ENCODE measurements around the gene ATN1. TPM values are rescaled to one million over a fixed set of nuclear protein-coding genes. Genes with fewer than 3 reads are reported as not detected.

Gene ATN1
- total and polyA plus RNA-seq, 2 of the 4 experiments (the other 2 are of a cell fraction): 3.4 to 58.7 TPM

GRCh38 chr12:6890789-6891645 is 36.7 kb upstream of the ATN1 start:
- H3K18ac ChIP-seq (ENCODE audit: low read depth, low read length): peak overlapping the region; percentile 62
- no peaks in the 10 kb centered on the region for H3K27me3 ChIP-seq (ENCODE audit: control insufficient read depth, insufficient read depth, low read length)
- H3K14ac ChIP-seq (replicated peaks; ENCODE audit: low read depth, low read length): peak overlapping the region; percentile 78
- peak overlapping the region; percentile 73 for H2BK20ac ChIP-seq (ENCODE audit: low read depth, low read length)
- peak overlapping the region; percentile 87 for H3K4ac ChIP-seq (ENCODE audit: low read depth, low read length)
- H2AK9ac ChIP-seq (replicated peaks; ENCODE audit: low read depth, low read length, poor library complexity): peak overlapping the region; percentile 78
- peak overlapping the region; percentile 75 for H2BK120ac ChIP-seq (ENCODE audit: low read depth, low read length)
- DNase-seq: peak; percentile 94
- peak overlapping the region; percentile 84 for H3K56ac ChIP-seq (ENCODE audit: extremely low read depth, insufficient read depth, low read length)
- peak overlapping the region; percentile 76 for H3K23ac ChIP-seq (ENCODE audit: low read depth, low read length)
- H3K27ac ChIP-seq (ENCODE audit: insufficient read depth, low read length): peak overlapping the region; percentile 90
- peak overlapping the region; percentile 61 for H3K4me2 ChIP-seq (ENCODE audit: low read depth, low read length)
- ATAC-seq (ENCODE audit: low read depth): peak; percentile 97
- H3K9ac ChIP-seq (ENCODE audit: low read depth, low read length): peak overlapping the region; percentile 79
- H4K5ac ChIP-seq (ENCODE audit: low read depth, low read length): peak overlapping the region; percentile 96
- peak overlapping the region; percentile 88; the same call in 1 of the 2 replicates for H2AK5ac ChIP-seq (ENCODE audit: low read depth, low read length)
- CTCF ChIA-PET: interaction anchor here (0.6 to 2.0 kb wide), 11 partner anchors 13 to 56 kb away, joined by 3 to 17 read pairs (median 4); partner anchors contain the start of genes LRRC23 and SPSB2
- H2BK5ac ChIP-seq (ENCODE audit: low read depth, low read length, poor library complexity, severe bottlenecking): peak overlapping the region; percentile 86
- H3K9me3 ChIP-seq (ENCODE audit: control insufficient read depth, insufficient read depth, low read length): no peaks in the 10 kb centered on the region
- dilution Hi-C loops (cut with HindIII; ENCODE audit: low sequenced_read_pairs, unreplicated experiment): no loop called here
- H4K8ac ChIP-seq (ENCODE audit: low read depth in 2 of 2, low read length in 2 of 2): peak overlapping the region; percentile 99
- WGBS, 2 experiments (ENCODE audit: extremely low coverage in 2 of 2, insufficient read length in 1 of 2): 3% methylated on average over 35 of the region's 68 CpGs; no CpG with 5 or more reads in 1 of the 2 experiments
- POLR2A ChIA-PET (ENCODE audit: unreplicated experiment): interaction anchor here (0.5 to 1.4 kb wide), 8 partner anchors 9 to 930 kb away, joined by 3 to 12 read pairs (median 5); partner anchors contain the start of gene SPSB2
- peak overlapping the region; percentile 92 for H4K91ac ChIP-seq (ENCODE audit: insufficient read depth, low read depth, low read length)
- 0 out of 2 replicates have a peak, but pooled peaks cover 1% of the 10 kb centered on the region for H3K36me3 ChIP-seq (ENCODE audit: control insufficient read depth, insufficient read depth, low read length)
- intact Hi-C loops (cut with micrococcal nuclease): loop anchor here (1.0 kb wide), 2 partner anchors 18 to 66 kb away; partner anchors contain the start of gene SPSB2
- no peaks in the 10 kb centered on the region for H4K20me1 ChIP-seq (ENCODE audit: insufficient read depth, low read length)
- peak overlapping the region; percentile 39 for H3K4me3 ChIP-seq (ENCODE audit: insufficient read depth, low read depth, low read length)
- H2AFZ ChIP-seq (replicated peaks; ENCODE audit: low read length, poor library complexity): peak overlapping the region; percentile 95
- in situ Hi-C loops (cut with MboI; ENCODE audit: low sequenced_read_pairs): no loop called here
- BruUV-seq (replicated peaks): no TSS peak
- 0 out of 2 replicates have a peak, but pooled peaks cover 12% of the 10 kb centered on the region for H3K9me1 ChIP-seq (ENCODE audit: insufficient read depth, low read length)
- H3K4me1 ChIP-seq (ENCODE audit: control insufficient read depth, insufficient read depth, low read length): peaks cover 2% of the 10 kb centered on the region; the same call in 1 of the 2 replicates
- peak overlapping the region; percentile 63; the same call in 2 of the 3 replicates for H2BK15ac ChIP-seq (ENCODE audit: low read depth, low read length)
- peaks cover 5 to 20% of the 10 kb centered on the region in 2 experiments; a peak in 3 of 4 replicates for H3K79me1 ChIP-seq (ENCODE audit: low read depth in 1 of 2, low read length in 2 of 2)
- peak; percentile 92 for TF ChIP-seq POLR2A (IDR thresholded peaks at IDR 0.05; ENCODE audit: low read depth, low read length)
- TF ChIP-seq NFE2L2 (IDR thresholded peaks at IDR 0.05; ENCODE audit: low read depth, low read length): peak; percentile 97
- peak; percentile 100 for TF ChIP-seq CEBPB (IDR thresholded peaks at IDR 0.05; ENCODE audit: low read depth, low read length)
- peak; percentile 53 for TF ChIP-seq RAD21 (IDR thresholded peaks at IDR 0.05; ENCODE audit: low read length)
- 0 out of 2 replicates have a peak, but pooled peaks have one; percentile 55 for TF ChIP-seq MXI1 (IDR thresholded peaks at IDR 0.05; ENCODE audit: borderline replicate concordance, low read depth, low read length)
- TF ChIP-seq FOS (IDR thresholded peaks at IDR 0.05; ENCODE audit: low read depth, low read length): 0 out of 2 replicates have a peak, but pooled peaks have one; percentile 14
- TF ChIP-seq, protein P1, sequence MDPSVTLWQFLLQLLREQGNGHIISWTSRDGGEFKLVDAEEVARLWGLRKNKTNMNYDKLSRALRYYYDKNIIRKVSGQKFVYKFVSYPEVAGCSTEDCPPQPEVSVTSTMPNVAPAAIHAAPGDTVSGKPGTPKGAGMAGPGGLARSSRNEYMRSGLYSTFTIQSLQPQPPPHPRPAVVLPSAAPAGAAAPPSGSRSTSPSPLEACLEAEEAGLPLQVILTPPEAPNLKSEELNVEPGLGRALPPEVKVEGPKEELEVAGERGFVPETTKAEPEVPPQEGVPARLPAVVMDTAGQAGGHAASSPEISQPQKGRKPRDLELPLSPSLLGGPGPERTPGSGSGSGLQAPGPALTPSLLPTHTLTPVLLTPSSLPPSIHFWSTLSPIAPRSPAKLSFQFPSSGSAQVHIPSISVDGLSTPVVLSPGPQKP (IDR thresholded peaks at IDR 0.05; ENCODE audit: borderline replicate concordance, low read depth, low read length): no peak
- TF ChIP-seq CHD1 (IDR thresholded peaks at IDR 0.05; ENCODE audit: low read depth, low read length): no peak; the same call in 1 of the 2 replicates
- peak; percentile 96; the same call in 1 of the 2 replicates for TF ChIP-seq MAZ (IDR thresholded peaks at IDR 0.05; ENCODE audit: borderline replicate concordance, low read depth, low read length)
- no peak for TF ChIP-seq RCOR1 (IDR thresholded peaks at IDR 0.05; ENCODE audit: insufficient replicate concordance, low read length)
- TF ChIP-seq, protein P2, sequence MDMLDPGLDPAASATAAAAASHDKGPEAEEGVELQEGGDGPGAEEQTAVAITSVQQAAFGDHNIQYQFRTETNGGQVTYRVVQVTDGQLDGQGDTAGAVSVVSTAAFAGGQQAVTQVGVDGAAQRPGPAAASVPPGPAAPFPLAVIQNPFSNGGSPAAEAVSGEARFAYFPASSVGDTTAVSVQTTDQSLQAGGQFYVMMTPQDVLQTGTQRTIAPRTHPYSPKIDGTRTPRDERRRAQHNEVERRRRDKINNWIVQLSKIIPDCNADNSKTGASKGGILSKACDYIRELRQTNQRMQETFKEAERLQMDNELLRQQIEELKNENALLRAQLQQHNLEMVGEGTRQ (IDR thresholded peaks at IDR 0.05; ENCODE audit: low read depth, low read length): peak; percentile 98
- TF ChIP-seq BHLHE40 (IDR thresholded peaks at IDR 0.05; ENCODE audit: low read depth, low read length): peak; percentile 97
- peak; percentile 55 for TF ChIP-seq SMC3 (IDR thresholded peaks at IDR 0.05; ENCODE audit: low read depth, low read length)
- TF ChIP-seq MAFK (IDR thresholded peaks at IDR 0.05; ENCODE audit: low read depth, low read length): peak; percentile 76

Measured in IMR-90 (cell line).